GM12878 (cell line): ENCODE data around the gene DTNA. TPM values are rescaled to one million over a fixed set of nuclear protein-coding genes. Genes with fewer than 3 reads are reported as not detected.

ENCODE experiments used
- CBX3 ChIP-seq: fragments of 200-600 bp; sonication (generic); IDR thresholded peaks from 2 replicates; pipeline ENCODE4 v1.6.1; 2016; ENCODE audit warnings: low read depth, borderline replicate concordance
- E2F4 ChIP-seq: IDR thresholded peaks from 2 replicates; pipeline ENCODE4 v1.6.1; 2012; ENCODE audit warnings: low read depth, low read length, improper control_type of control experiment
- E2F8 ChIP-seq: fragments of 450-650 bp; IDR thresholded peaks from 2 replicates; pipeline ENCODE4 v1.6.1; 2018; ENCODE audit warnings: mild to moderate bottlenecking, low read depth, moderate library complexity; ENCODE audit not compliant: partially characterized antibody
- IKZF1 ChIP-seq: fragments of 450-650 bp; conservative IDR thresholded peaks from 2 replicates; pipeline ENCODE4 v1.6.1; 2017; ENCODE audit warnings: antibody characterized with exemption, mild to moderate bottlenecking
- JUNB ChIP-seq: IDR thresholded peaks from 2 replicates; pipeline ENCODE4 v1.6.1; 2016; ENCODE audit warnings: antibody characterized with exemption, mild to moderate bottlenecking
- MYB ChIP-seq: fragments of 150-350 bp; IDR thresholded peaks from 2 replicates; pipeline ENCODE4 v1.6.1; 2014; ENCODE audit warnings: mild to moderate bottlenecking, low read depth, low read length, borderline replicate concordance
- RAD21 ChIP-seq: IDR thresholded peaks from 2 replicates; pipeline ENCODE4 v1.6.1; 2011; ENCODE audit warnings: mild to moderate bottlenecking, low read depth, low read length, moderate library complexity; ENCODE audit not compliant: insufficient read depth
- SPI1 ChIP-seq: IDR thresholded peaks from 2 replicates; pipeline ENCODE4 v1.6.1; 2011; ENCODE audit warnings: low read depth, mild to moderate bottlenecking, low read length, moderate library complexity, borderline replicate concordance; ENCODE audit not compliant: insufficient read depth
- SUPT20H ChIP-seq: IDR thresholded peaks from 2 replicates; pipeline ENCODE4 v1.6.1; 2011; ENCODE audit warnings: low read depth, mild to moderate bottlenecking, low read length, moderate library complexity, borderline replicate concordance; ENCODE audit not compliant: control insufficient read depth
- polyA plus RNA-seq, 11 experiments: library from polyadenylated mRNA; depleted of rRNA in 4 of 11; unstranded in 6 of 11; stranded (reverse) in 5 of 11; fragments of >200 nt; fragmentation: Nextera tagmentation in 4 of 11; fragmentation: Illumina TruSeq in 1 of 11; extraction: Ambion mirVana in 4 of 11; extraction: Trizol in 1 of 11; gene quantifications; 1 replicate in 1 of 11; 2 replicates in 10 of 11; pipeline versions ENCODE4 v1.2.1 to v1.2.3, GENCODE V29; 2011 to 2016; ENCODE audit warnings: inconsistent platforms in 2 of 11, missing spikeins in 2 of 11, low read depth in 1 of 11
- total RNA-seq, 4 experiments: library from RNA; depleted of rRNA in 3 of 4; stranded (reverse); fragments of >200 nt in 3 of 4; fragmentation: Illumina TruSeq in 1 of 4; extraction: Trizol in 1 of 4; gene quantifications; 2 replicates each; pipeline versions ENCODE4 v1.2.1 to v1.2.3, GENCODE V29; 2013 to 2021

The DTNA gene
- total and polyA plus RNA-seq, 10 of the 15 experiments (the other 5 are each of a cell fraction or from before 2014, with no cell fraction given): 0.26 to 8.6 (median 0.53) TPM

- TF ChIP-seq SPI1 (no peak), E2F8 (no peak), JUNB (no peak), SUPT20H (no peak), CBX3 (no peak), E2F4 (no peak), IKZF1 (no peak), MYB (no peak), RAD21 (no peak)
Observed at GRCh38 chr18:34844072-34844471, 134.0 kb downstream of the DTNA start (continued).
